HG03460 (cell line): Measurements from ENCODE around the gene PHF19.
A peak's percentile ranks its signal among the peaks of the same experiment; 100 is the strongest.

Experiments used
- ATAC-seq: cut with Tn5 transposase; IDR thresholded peaks from one replicate; pipeline ENCODE4 v1.9.1; 2021; ENCODE audit not compliant: unreplicated experiment

PHF19 gene

GRCh38 chr9:120876842-120877240 lies at the start of gene PHF19:
TSS of gene PHF19 (minus strand) at chr9:120877188. CDS start at chr9:120874741, 2,447 bp downstream.
- peak; percentile 14 for ATAC-seq

GRCh38 chr9:120926397-120926928 lies 49.5 kb upstream of the PHF19 start, which contains the start of gene TRAF1:
TSS of gene TRAF1 (minus strand) at chr9:120926796. CDS start at chr9:120926075, 721 bp downstream.
- peak; percentile 23 for ATAC-seq

GRCh38 chr9:120925535-120926396 lies 48.8 kb upstream of the PHF19 start:
- ATAC-seq = peak; percentile 26

GRCh38 chr9:120924698-120925534 lies 47.9 kb upstream of the PHF19 start:
- ATAC-seq = no peak

GRCh38 chr9:120923620-120924328 lies 46.8 kb upstream of the PHF19 start:
- ATAC-seq = no peak

GRCh38 chr9:120922404-120923195 lies 45.6 kb upstream of the PHF19 start:
- no peak for ATAC-seq

GRCh38 chr9:120921661-120922181 lies 44.7 kb upstream of the PHF19 start:
- no peak for ATAC-seq

GRCh38 chr9:120920806-120921178 lies 43.8 kb upstream of the PHF19 start:
- no peak for ATAC-seq

- ATAC-seq = no peak
Measured at GRCh38 chr9:120919843-120920805, 43.1 kb upstream of the PHF19 start.

GRCh38 chr9:120918931-120919842 lies 42.2 kb upstream of the PHF19 start:
- ATAC-seq = no peak

- no peak for ATAC-seq
Measured at GRCh38 chr9:120917929-120918762, 41.2 kb upstream of the PHF19 start.

- no peak for ATAC-seq
Measured at GRCh38 chr9:120916991-120917880, 40.2 kb upstream of the PHF19 start.

GRCh38 chr9:120916588-120916987 lies 39.6 kb upstream of the PHF19 start:
- no peak for ATAC-seq

GRCh38 chr9:120915854-120916470 lies 39.0 kb upstream of the PHF19 start:
- no peak for ATAC-seq

GRCh38 chr9:120914953-120915352 lies 38.0 kb upstream of the PHF19 start:
- ATAC-seq = no peak
